ENCODE results near the gene SPATS2. TPM values are rescaled to one million over a fixed set of nuclear protein-coding genes. Genes with fewer than 3 reads are reported as not detected.

The SPATS2 gene
- total RNA-seq, 2 donors from 2014 or later, result 11.5 to 31.4 TPM

- Histone ChIP-seq H3K27me3 (replicated peaks; ENCODE audit: insufficient read depth) (no peaks in the 10 kb centered on the region), H3K36me3 (peaks cover 5% of the 10 kb centered on the region), H3K4me3 (no peak overlapping the region), H3K27ac (no peak overlapping the region), H3K4me1 (ENCODE audit: control insufficient read depth in 1 of 2, low read depth in 2 of 2) (no peaks in the 10 kb centered on the region), H3K9me3 (no peaks in the 10 kb centered on the region)
- no peak for TF ChIP-seq CTCF (IDR thresholded peaks at IDR 0.05)
- ATAC-seq (ENCODE audit: insufficient number of reproducible peaks, low FRiP score, low read depth), result no peak
- no peak for DNase-seq (ENCODE audit: low spot score)
Observed at GRCh38 chr12:49512546-49512945, 145.3 kb downstream of the SPATS2 start.

- H3K4me1 ChIP-seq (ENCODE audit: control insufficient read depth in 1 of 2, low read depth in 2 of 2), result no peaks in the 10 kb centered on the region
- no peak overlapping the region for H3K4me3 ChIP-seq
- H3K36me3 ChIP-seq, result peaks cover 5% of the 10 kb centered on the region
- no peak overlapping the region for H3K27ac ChIP-seq
- H3K27me3 ChIP-seq (replicated peaks; ENCODE audit: insufficient read depth), result no peaks in the 10 kb centered on the region
- H3K9me3 ChIP-seq, result no peaks in the 10 kb centered on the region
- ATAC-seq (ENCODE audit: insufficient number of reproducible peaks, low FRiP score, low read depth), result no peak
- DNase-seq (ENCODE audit: low spot score), result no peak
- no peak for TF ChIP-seq CTCF (IDR thresholded peaks at IDR 0.05)
Observed at GRCh38 chr12:49515266-49515665, 148.0 kb downstream of the SPATS2 start.

- Histone ChIP-seq H3K4me1 (ENCODE audit: control insufficient read depth in 1 of 2, low read depth in 2 of 2) (no peaks in the 10 kb centered on the region), H3K9me3 (no peaks in the 10 kb centered on the region), H3K36me3 (peaks cover 5% of the 10 kb centered on the region), H3K27ac (no peak overlapping the region), H3K4me3 (no peak overlapping the region), H3K27me3 (replicated peaks; ENCODE audit: insufficient read depth) (no peaks in the 10 kb centered on the region)
- no peak for TF ChIP-seq CTCF (IDR thresholded peaks at IDR 0.05)
- no peak for ATAC-seq (ENCODE audit: insufficient number of reproducible peaks, low FRiP score, low read depth)
- DNase-seq (ENCODE audit: low spot score), result no peak
Observed at GRCh38 chr12:49518914-49519573, 151.8 kb downstream of the SPATS2 start.

GRCh38 chr12:49519574-49519936 lies 152.3 kb downstream of the SPATS2 start:
- DNase-seq (ENCODE audit: low spot score) (no peak), ATAC-seq (ENCODE audit: insufficient number of reproducible peaks, low FRiP score, low read depth) (no peak)
- Histone ChIP-seq H3K36me3 (peaks cover 6% of the 10 kb centered on the region), H3K9me3 (no peaks in the 10 kb centered on the region), H3K4me3 (no peak overlapping the region), H3K4me1 (ENCODE audit: control insufficient read depth in 1 of 2, low read depth in 2 of 2) (no peaks in the 10 kb centered on the region), H3K27ac (no peak overlapping the region), H3K27me3 (replicated peaks; ENCODE audit: insufficient read depth) (no peaks in the 10 kb centered on the region)
- no peak for TF ChIP-seq CTCF (IDR thresholded peaks at IDR 0.05)

GRCh38 chr12:49521389-49521788 lies 154.1 kb downstream of the SPATS2 start:
- H3K36me3 ChIP-seq, result peaks cover 9% of the 10 kb centered on the region
- H3K4me3 ChIP-seq, result no peak overlapping the region
- no peak for DNase-seq (ENCODE audit: low spot score)

More at GRCh38 chr12:49521389-49521788, 154.1 kb downstream of the SPATS2 start:
- no peaks in the 10 kb centered on the region for H3K9me3 ChIP-seq
- no peaks in the 10 kb centered on the region for H3K27me3 ChIP-seq (replicated peaks; ENCODE audit: insufficient read depth)
- ATAC-seq (ENCODE audit: insufficient number of reproducible peaks, low FRiP score, low read depth), result no peak
- H3K27ac ChIP-seq, result no peak overlapping the region
- no peaks in the 10 kb centered on the region for H3K4me1 ChIP-seq (ENCODE audit: control insufficient read depth in 1 of 2, low read depth in 2 of 2)
- TF ChIP-seq CTCF (IDR thresholded peaks at IDR 0.05), result no peak
